ENCODE results near the gene DOCK6.

Gene DOCK6

GRCh38 chr19:11264452-11265176 is 2.3 kb upstream of the DOCK6 start:
- no peaks in the 10 kb centered on the region for H3K4me1 Mint-ChIP-seq
- no peaks in the 10 kb centered on the region for H3K36me3 Mint-ChIP-seq
- ATAC-seq (no peak), DNase-seq (ENCODE audit: low spot score in 2 of 2) (no peak)
- H3K4me3 Mint-ChIP-seq, result no peak overlapping the region
- no peaks in the 10 kb centered on the region for H3K9me3 Mint-ChIP-seq
- H3K27ac Mint-ChIP-seq, result no peak overlapping the region

- Mint-ChIP-seq H3K4me3 (peak overlapping the region; percentile 63), H3K36me3 (no peaks in the 10 kb centered on the region), H3K9me3 (no peaks in the 10 kb centered on the region), H3K4me1 (no peaks in the 10 kb centered on the region), H3K27ac (no peak overlapping the region)
- ATAC-seq, result no peak
- no peak for DNase-seq (ENCODE audit: low spot score in 2 of 2)
Observed at GRCh38 chr19:11263726-11264125, 1.4 kb upstream of the DOCK6 start.

- Mint-ChIP-seq H3K36me3 (no peaks in the 10 kb centered on the region), H3K9me3 (no peaks in the 10 kb centered on the region), H3K4me3 (peak overlapping the region; percentile 63), H3K4me1 (no peaks in the 10 kb centered on the region), H3K27ac (no peak overlapping the region)
- no peak for ATAC-seq
- no peak for DNase-seq (ENCODE audit: low spot score in 2 of 2)
Observed at GRCh38 chr19:11261431-11261970, 823 bp downstream of the DOCK6 start.

- H3K4me1 Mint-ChIP-seq, result no peaks in the 10 kb centered on the region
- DNase-seq (ENCODE audit: low spot score in 2 of 2) (no peak), ATAC-seq (no peak)
- H3K36me3 Mint-ChIP-seq, result no peaks in the 10 kb centered on the region
- no peak overlapping the region for H3K27ac Mint-ChIP-seq
- peak overlapping the region; percentile 63 for H3K4me3 Mint-ChIP-seq
- H3K9me3 Mint-ChIP-seq, result no peaks in the 10 kb centered on the region
Observed at GRCh38 chr19:11260996-11261395, 1.3 kb downstream of the DOCK6 start.

- H3K4me3 Mint-ChIP-seq, result no peak overlapping the region
- H3K4me1 Mint-ChIP-seq, result no peaks in the 10 kb centered on the region
- no peak overlapping the region for H3K27ac Mint-ChIP-seq
- H3K36me3 Mint-ChIP-seq, result no peaks in the 10 kb centered on the region
- no peaks in the 10 kb centered on the region for H3K9me3 Mint-ChIP-seq
- ATAC-seq, result no peak
- DNase-seq (ENCODE audit: low spot score in 2 of 2), result no peak
Observed at GRCh38 chr19:11257846-11258380, 4.4 kb downstream of the DOCK6 start.

GRCh38 chr19:11256189-11256588 is 6.1 kb downstream of the DOCK6 start:
- DNase-seq (ENCODE audit: low spot score in 2 of 2) (no peak), ATAC-seq (no peak)
- Mint-ChIP-seq H3K36me3 (no peaks in the 10 kb centered on the region), H3K4me3 (no peak overlapping the region), H3K27ac (no peak overlapping the region), H3K9me3 (no peaks in the 10 kb centered on the region), H3K4me1 (no peaks in the 10 kb centered on the region)

GRCh38 chr19:11254666-11255065 is 7.7 kb downstream of the DOCK6 start:
- H3K36me3 Mint-ChIP-seq, result no peaks in the 10 kb centered on the region
- H3K4me3 Mint-ChIP-seq, result no peak overlapping the region
- peak; percentile 31 for ATAC-seq
- no peak overlapping the region for H3K27ac Mint-ChIP-seq
- no peak for DNase-seq (ENCODE audit: low spot score in 2 of 2)
- no peaks in the 10 kb centered on the region for H3K4me1 Mint-ChIP-seq
- no peaks in the 10 kb centered on the region for H3K9me3 Mint-ChIP-seq

- H3K4me1 Mint-ChIP-seq, result no peaks in the 10 kb centered on the region
- DNase-seq (ENCODE audit: low spot score in 2 of 2) (no peak), ATAC-seq (no peak)
- no peaks in the 10 kb centered on the region for H3K9me3 Mint-ChIP-seq
- H3K27ac Mint-ChIP-seq, result no peak overlapping the region
- no peak overlapping the region for H3K4me3 Mint-ChIP-seq
- no peaks in the 10 kb centered on the region for H3K36me3 Mint-ChIP-seq
Observed at GRCh38 chr19:11252665-11253355, 9.5 kb downstream of the DOCK6 start.

GRCh38 chr19:11251650-11252314 is 10.5 kb downstream of the DOCK6 start:
- H3K36me3 Mint-ChIP-seq, result no peaks in the 10 kb centered on the region
- H3K27ac Mint-ChIP-seq, result no peak overlapping the region
- H3K9me3 Mint-ChIP-seq, result no peaks in the 10 kb centered on the region
- ATAC-seq (no peak), DNase-seq (ENCODE audit: low spot score in 2 of 2) (no peak)
- H3K4me3 Mint-ChIP-seq, result no peak overlapping the region
- H3K4me1 Mint-ChIP-seq, result no peaks in the 10 kb centered on the region

- H3K4me3 Mint-ChIP-seq, result no peak overlapping the region
- H3K9me3 Mint-ChIP-seq, result no peaks in the 10 kb centered on the region
- no peaks in the 10 kb centered on the region for H3K36me3 Mint-ChIP-seq
- H3K27ac Mint-ChIP-seq, result no peak overlapping the region
- no peak for DNase-seq (ENCODE audit: low spot score in 2 of 2)
- ATAC-seq, result no peak
- H3K4me1 Mint-ChIP-seq, result no peaks in the 10 kb centered on the region
Observed at GRCh38 chr19:11251217-11251616, 11.1 kb downstream of the DOCK6 start.

GRCh38 chr19:11248852-11249251 is 13.5 kb downstream of the DOCK6 start:
- no peak for DNase-seq (ENCODE audit: low spot score in 2 of 2)
- Mint-ChIP-seq H3K27ac (no peak overlapping the region), H3K9me3 (no peaks in the 10 kb centered on the region), H3K4me1 (peaks cover 2% of the 10 kb centered on the region), H3K36me3 (no peaks in the 10 kb centered on the region), H3K4me3 (no peak overlapping the region)
- ATAC-seq, result no peak

- Mint-ChIP-seq H3K4me3 (no peak overlapping the region), H3K4me1 (peaks cover 8% of the 10 kb centered on the region), H3K36me3 (no peaks in the 10 kb centered on the region), H3K9me3 (no peaks in the 10 kb centered on the region), H3K27ac (no peak overlapping the region)
- ATAC-seq (no peak), DNase-seq (ENCODE audit: low spot score in 2 of 2) (no peak)
Observed at GRCh38 chr19:11247934-11248333, 14.4 kb downstream of the DOCK6 start.

- Mint-ChIP-seq H3K36me3 (no peaks in the 10 kb centered on the region), H3K9me3 (no peaks in the 10 kb centered on the region), H3K4me1 (peaks cover 8% of the 10 kb centered on the region), H3K4me3 (no peak overlapping the region), H3K27ac (no peak overlapping the region)
- DNase-seq (ENCODE audit: low spot score in 2 of 2) (no peak), ATAC-seq (no peak)
Observed at GRCh38 chr19:11247391-11247790, 14.9 kb downstream of the DOCK6 start.

- no peaks in the 10 kb centered on the region for H3K9me3 Mint-ChIP-seq
- H3K27ac Mint-ChIP-seq, result no peak overlapping the region
- H3K36me3 Mint-ChIP-seq, result no peaks in the 10 kb centered on the region
- H3K4me1 Mint-ChIP-seq, result peaks cover 8% of the 10 kb centered on the region
- no peak for ATAC-seq
- no peak overlapping the region for H3K4me3 Mint-ChIP-seq
- no peak for DNase-seq (ENCODE audit: low spot score in 2 of 2)
Observed at GRCh38 chr19:11246941-11247340, 15.4 kb downstream of the DOCK6 start.

GRCh38 chr19:11244846-11245589 is 17.3 kb downstream of the DOCK6 start:
- no peak for ATAC-seq
- peaks cover 8% of the 10 kb centered on the region for H3K4me1 Mint-ChIP-seq
- no peak for DNase-seq (ENCODE audit: low spot score in 2 of 2)
- H3K9me3 Mint-ChIP-seq, result no peaks in the 10 kb centered on the region
- no peak overlapping the region for H3K4me3 Mint-ChIP-seq
- no peaks in the 10 kb centered on the region for H3K36me3 Mint-ChIP-seq
- no peak overlapping the region for H3K27ac Mint-ChIP-seq

All from stimulated activated effector memory CD8-positive, alpha-beta T cell treated with anti-CD3 and anti-CD28 coated beads, Interleukin-12 subunit alpha, Interleukin-12 subunit beta, amount 100 ng/mL, for 72 hours (primary cell).